Endothelial cell (in vitro differentiated cells): ENCODE measurements around the gene SPIRE1. TPM values are rescaled to one million over a fixed set of nuclear protein-coding genes. Genes with fewer than 3 reads are reported as not detected.

Source experiments
- DNase-seq: peaks from one replicate; pipeline ENCODE4 v3.0.0; 2021; ENCODE audit warnings: low spot score
- H3K27ac Mint-ChIP-seq: one replicate; pipeline ENCODE4 v1.8.0; 2021; ENCODE audit warnings: mixed read lengths, inconsistent platforms; ENCODE audit not compliant: unreplicated experiment
- H3K27me3 Mint-ChIP-seq: one replicate; pipeline ENCODE4 v1.8.0; 2021; ENCODE audit warnings: mild to moderate bottlenecking, moderate library complexity, mixed read lengths, inconsistent platforms; ENCODE audit not compliant: unreplicated experiment
- H3K36me3 Mint-ChIP-seq: one replicate; pipeline ENCODE4 v1.8.0; 2021; ENCODE audit warnings: mild to moderate bottlenecking, low read depth, mixed read lengths, inconsistent platforms; ENCODE audit not compliant: unreplicated experiment
- H3K4me1 Mint-ChIP-seq: one replicate; pipeline ENCODE4 v1.8.0; 2021; ENCODE audit warnings: mild to moderate bottlenecking, mixed read lengths, inconsistent platforms; ENCODE audit not compliant: unreplicated experiment
- H3K4me3 Mint-ChIP-seq: one replicate; pipeline ENCODE4 v1.8.0; 2021; ENCODE audit warnings: mild to moderate bottlenecking, mixed read lengths, inconsistent platforms; ENCODE audit not compliant: unreplicated experiment
- H3K9me3 Mint-ChIP-seq: one replicate; pipeline ENCODE4 v1.8.0; 2021; ENCODE audit warnings: mixed read lengths, inconsistent platforms; ENCODE audit not compliant: unreplicated experiment
- CTCF ChIP-seq: fragments of 200-600 bp; sonication (generic); IDR thresholded peaks from one replicate; pipeline ENCODE4 v1.5.0; 2021; ENCODE audit warnings: antibody characterized with exemption; ENCODE audit not compliant: unreplicated experiment
- total RNA-seq: library from RNA; stranded (reverse); fragmentation: NEBNext Ultra II Directional; extraction: Animal tissue kit (Norgen Biotek cat#: 25700); gene quantifications from one replicate; pipeline ENCODE4 v1.2.1, GENCODE V29; 2021; ENCODE audit not compliant: unreplicated experiment

SPIRE1 gene
- total RNA-seq, 1 donor from 2014 or later, result 31.3 TPM

DNA sequence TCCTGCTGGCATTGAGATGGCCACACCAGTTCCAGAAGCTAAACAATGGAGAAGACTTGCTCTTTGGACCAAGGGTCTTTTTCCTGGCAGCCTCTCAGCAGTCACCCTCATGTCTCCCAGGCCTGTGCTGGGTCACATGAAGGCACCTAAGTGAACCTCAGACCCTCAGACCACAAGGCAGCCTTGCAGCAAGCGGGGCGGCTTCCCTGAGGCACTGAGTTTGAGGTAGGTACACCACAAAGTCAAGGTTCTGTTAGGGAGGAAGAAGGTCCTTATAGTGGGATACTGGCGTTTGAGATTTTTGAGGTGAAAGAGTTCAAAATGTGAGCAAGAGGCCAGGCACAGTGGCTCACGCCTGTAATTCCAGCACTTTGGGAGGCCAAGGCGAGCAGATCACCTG lies 258.7 kb downstream of the SPIRE1 start:
- Mint-ChIP-seq H3K4me1 (peaks cover 3% of the 10 kb centered on the region), H3K9me3 (no peaks in the 10 kb centered on the region), H3K27ac (no peak overlapping the region), H3K27me3 (peaks cover 1% of the 10 kb centered on the region), H3K4me3 (no peak overlapping the region), H3K36me3 (no peaks in the 10 kb centered on the region)
- DNase-seq, result no peak
- TF ChIP-seq CTCF, result no peak

DNA sequence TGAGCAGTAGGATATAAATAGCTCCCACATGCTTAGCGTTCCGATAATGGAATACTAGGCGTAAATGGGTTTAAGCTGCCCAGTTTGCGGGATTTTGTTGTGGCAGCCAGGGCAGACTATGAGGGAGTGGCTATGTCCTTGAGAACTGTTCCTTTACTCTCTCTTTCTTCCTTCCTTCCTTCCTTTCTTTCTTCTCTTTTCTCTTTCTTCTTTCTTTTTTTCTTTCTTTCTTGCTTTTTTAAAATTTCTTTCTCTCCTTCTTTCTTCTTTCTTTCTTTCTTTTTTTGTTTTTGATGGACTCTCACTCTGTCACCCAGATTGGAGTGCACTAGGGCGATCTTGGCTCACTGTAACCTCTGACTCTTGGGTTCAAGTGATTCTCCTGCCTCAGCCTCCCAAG lies 259.3 kb downstream of the SPIRE1 start:
- Mint-ChIP-seq H3K27ac (no peak overlapping the region), H3K36me3 (no peaks in the 10 kb centered on the region), H3K4me1 (peaks cover 3% of the 10 kb centered on the region), H3K27me3 (peaks cover 1% of the 10 kb centered on the region), H3K4me3 (no peak overlapping the region), H3K9me3 (no peaks in the 10 kb centered on the region)
- no peak for TF ChIP-seq CTCF
- no peak for DNase-seq

DNA sequence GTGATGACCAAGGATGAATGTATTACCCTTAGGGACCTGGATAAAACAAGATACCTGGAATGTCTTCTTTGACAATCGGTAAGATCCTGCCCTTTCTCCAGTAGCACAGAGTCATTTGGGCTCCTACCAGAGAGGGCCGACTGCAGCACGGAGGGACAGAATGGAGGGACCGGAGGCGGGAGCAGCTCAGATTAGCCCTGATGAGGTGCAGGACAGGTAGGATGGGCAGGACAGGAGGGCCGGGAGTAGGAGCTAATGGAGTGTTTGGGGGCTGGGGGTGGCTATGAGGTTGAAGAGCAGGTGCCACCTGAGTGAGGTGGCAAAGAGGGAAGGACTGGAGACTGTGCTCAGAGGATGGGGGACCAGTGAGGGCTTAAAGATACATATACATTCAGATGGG lies 260.1 kb downstream of the SPIRE1 start:
- no peak for TF ChIP-seq CTCF
- H3K27me3 Mint-ChIP-seq, result peaks cover 1% of the 10 kb centered on the region
- no peaks in the 10 kb centered on the region for H3K36me3 Mint-ChIP-seq
- H3K27ac Mint-ChIP-seq, result no peak overlapping the region
- DNase-seq, result no peak
- no peak overlapping the region for H3K4me3 Mint-ChIP-seq
- peaks cover 3% of the 10 kb centered on the region for H3K4me1 Mint-ChIP-seq
- no peaks in the 10 kb centered on the region for H3K9me3 Mint-ChIP-seq

- H3K9me3 Mint-ChIP-seq, result no peaks in the 10 kb centered on the region
- H3K27me3 Mint-ChIP-seq, result peaks cover 1% of the 10 kb centered on the region
- no peak overlapping the region for H3K27ac Mint-ChIP-seq
- H3K36me3 Mint-ChIP-seq, result no peaks in the 10 kb centered on the region
- H3K4me1 Mint-ChIP-seq, result peaks cover 3% of the 10 kb centered on the region
- no peak for TF ChIP-seq CTCF
- no peak for DNase-seq
- no peak overlapping the region for H3K4me3 Mint-ChIP-seq
Measured at GRCh38 chr18:12397254-12397653, 260.7 kb downstream of the SPIRE1 start.

Other genes with a start within 250 kb of the SPIRE1 start
- 9.3 TPM for gene CEP76, start 44.6 kb upstream of the SPIRE1 start, total RNA-seq
- gene PSMG2, start 44.9 kb upstream of the SPIRE1 start, total RNA-seq, result 70.4 TPM
- gene PTPN2, start 226.1 kb upstream of the SPIRE1 start, total RNA-seq, result 23.9 TPM